Neural cell (in vitro differentiated cells): ENCODE data around the gene ATG3. TPM values are rescaled to one million over a fixed set of nuclear protein-coding genes. Genes with fewer than 3 reads are reported as not detected.

ENCODE experiments used
- H2AFZ ChIP-seq: fragments of 200-600, 300-800 bp; sonication (generic), shearing (Covaris generic); 2 replicates; pipeline ENCODE4 v1.6.0; 2014; ENCODE audit warnings: low read depth, mild to moderate bottlenecking, antibody characterized with exemption, low read length, moderate library complexity
- H3F3A ChIP-seq: fragments of 200-600 bp; shearing (Covaris generic); 2 replicates; pipeline ENCODE4 v1.6.1; 2016; ENCODE audit warnings: mild to moderate bottlenecking, moderate library complexity, mixed read lengths, antibody characterized with exemption, low read length; ENCODE audit not compliant: insufficient read depth, poor library complexity, severe bottlenecking
- H3K27ac ChIP-seq: fragments of 200-600, 300-800 bp; sonication (generic), shearing (Covaris generic); 2 replicates; pipeline ENCODE4 v1.5.1; 2014; ENCODE audit warnings: mild to moderate bottlenecking, low read length, moderate library complexity
- H3K27me3 ChIP-seq: fragments of 300-800, 200-600 bp; sonication (generic), shearing (Covaris generic); 2 replicates; pipeline ENCODE4 v1.6.0; 2014; ENCODE audit warnings: mild to moderate bottlenecking, low read depth, low read length, moderate library complexity; ENCODE audit not compliant: insufficient read depth
- H3K36me3 ChIP-seq: fragments of 300-800, 200-600 bp; sonication (generic), shearing (Covaris generic); 2 replicates; pipeline ENCODE4 v1.5.1; 2014; ENCODE audit warnings: mild to moderate bottlenecking, antibody characterized with exemption, low read length, moderate library complexity; ENCODE audit not compliant: insufficient read depth
- H3K4me2 ChIP-seq: fragments of 300-800, 200-600 bp; sonication (generic), shearing (Covaris generic); 2 replicates; pipeline ENCODE4 v1.6.0; 2014; ENCODE audit warnings: mild to moderate bottlenecking, low read length
- H3K4me3 ChIP-seq: fragments of 300-800, 200-600 bp; sonication (generic), shearing (Covaris generic); 2 replicates; pipeline ENCODE4 v1.5.1; 2014; ENCODE audit warnings: mild to moderate bottlenecking, low read length, moderate library complexity
- H3K79me2 ChIP-seq: fragments of 200-600 bp; shearing (Covaris generic); replicated peaks from 2 replicates; pipeline ENCODE4 v1.6.0; 2014; ENCODE audit warnings: mild to moderate bottlenecking, low read length, moderate library complexity; ENCODE audit not compliant: insufficient read depth
- H3K9ac ChIP-seq: fragments of 300-800, 200-600 bp; sonication (generic), shearing (Covaris generic); 2 replicates; pipeline ENCODE4 v1.6.1; 2016; ENCODE audit warnings: mild to moderate bottlenecking, low read length, mixed read lengths
- H3K9me2 ChIP-seq: fragments of 200-600 bp; shearing (Covaris generic); 2 replicates; pipeline ENCODE4 v1.6.1; 2016; ENCODE audit warnings: mild to moderate bottlenecking, low read length, mixed read lengths; ENCODE audit not compliant: insufficient read depth
- H3K9me3 ChIP-seq: fragments of 200-600, 300-800 bp; sonication (generic), shearing (Covaris generic); 2 replicates; pipeline ENCODE4 v1.6.1; 2016; ENCODE audit warnings: mild to moderate bottlenecking, mixed run types, low read length, moderate library complexity, mixed read lengths
- H4K20me1 ChIP-seq: fragments of 200-600 bp; shearing (Covaris generic); 2 replicates; pipeline ENCODE4 v1.6.1; 2016; ENCODE audit warnings: mild to moderate bottlenecking, mixed run types; ENCODE audit not compliant: insufficient read depth
- CTCF ChIP-seq: fragments of 450-650 bp; IDR thresholded peaks from 2 replicates; pipeline ENCODE4 v1.5.1; 2014; ENCODE audit warnings: antibody characterized with exemption, mild to moderate bottlenecking, moderate library complexity; ENCODE audit not compliant: poor library complexity, severe bottlenecking
- EP300 ChIP-seq: fragments of 450-650 bp; conservative IDR thresholded peaks from 2 replicates; pipeline ENCODE4 v1.6.1; 2014; ENCODE audit warnings: antibody characterized with exemption, mild to moderate bottlenecking, moderate library complexity; ENCODE audit not compliant: poor library complexity, severe bottlenecking
- EZH2 ChIP-seq: fragments of 200-600, 300-800 bp; shearing (Covaris generic), sonication (generic); IDR thresholded peaks from 2 replicates; pipeline ENCODE4 v1.6.1; 2014; ENCODE audit warnings: antibody characterized with exemption, low read length, borderline replicate concordance, mild to moderate bottlenecking; ENCODE audit not compliant: insufficient read depth, poor library complexity, severe bottlenecking
- MXI1 ChIP-seq: fragments of 450-650 bp; conservative IDR thresholded peaks from 2 replicates; pipeline ENCODE4 v1.6.1; 2014; ENCODE audit warnings: antibody characterized with exemption, mild to moderate bottlenecking; ENCODE audit not compliant: poor library complexity, severe bottlenecking
- POLR2AphosphoS5 ChIP-seq: IDR thresholded peaks from 2 replicates; pipeline ENCODE4 v1.6.1; 2012
- RAD21 ChIP-seq: fragments of 450-650 bp; conservative IDR thresholded peaks from 2 replicates; pipeline ENCODE4 v1.6.1; 2014; ENCODE audit warnings: antibody characterized with exemption, mild to moderate bottlenecking, moderate library complexity
- SMC3 ChIP-seq: fragments of 450-650 bp; conservative IDR thresholded peaks from 2 replicates; pipeline ENCODE4 v1.6.1; 2014; ENCODE audit warnings: antibody characterized with exemption, mild to moderate bottlenecking, moderate library complexity; ENCODE audit not compliant: poor library complexity
- TAF1 ChIP-seq: IDR thresholded peaks from 2 replicates; pipeline ENCODE4 v1.6.1; 2012; ENCODE audit warnings: low read depth
- polyA plus RNA-seq: library from polyadenylated mRNA; depleted of rRNA; stranded (reverse); fragments of >200 nt; gene quantifications from 2 replicates; pipeline ENCODE4 v1.2.3, GENCODE V29; 2014
- TF ChIP-seq, protein P1 (sequence below): IDR thresholded peaks from 2 replicates; pipeline ENCODE4 v1.6.1; 2012; ENCODE audit warnings: borderline replicate concordance

Gene ATG3
- polyA plus RNA-seq, 1 donor from 2014 or later: 49.3 TPM

DNA sequence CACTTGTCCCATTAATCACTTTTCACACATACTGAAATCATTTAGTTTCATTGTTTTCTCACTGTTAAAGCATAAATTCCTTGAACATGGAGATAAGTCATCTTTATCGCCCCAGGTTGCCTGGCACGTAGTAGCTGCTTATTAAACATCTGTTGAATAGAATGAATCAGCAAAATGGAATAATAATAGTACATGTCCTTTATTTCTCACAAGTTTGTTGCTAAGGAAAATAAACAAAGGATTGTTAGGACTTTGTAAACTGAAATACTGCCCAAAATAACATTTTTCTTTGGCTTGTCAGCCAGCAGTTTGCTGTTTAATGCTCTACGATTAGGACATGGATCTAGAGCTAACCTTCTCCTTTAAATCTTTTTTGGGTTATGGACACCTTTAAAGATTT lies 17.9 kb upstream of the ATG3 start:
- Histone ChIP-seq H3K4me3 (no peak overlapping the region), H2AFZ (no peak overlapping the region), H3K4me2 (no peak overlapping the region), H3K36me3 (peaks cover 10% of the 10 kb centered on the region), H3K27me3 (no peaks in the 10 kb centered on the region), H3K9ac (no peak overlapping the region), H3K27ac (no peak overlapping the region), H3F3A (no peaks in the 10 kb centered on the region), H3K9me2 (no peaks in the 10 kb centered on the region), H3K79me2 (no peaks in the 10 kb centered on the region), H3K9me3 (no peaks in the 10 kb centered on the region), H4K20me1 (no peaks in the 10 kb centered on the region)
- TF ChIP-seq EZH2 (no peak), SMC3 (no peak), MXI1 (no peak), CTCF (no peak), POLR2AphosphoS5 (no peak), TAF1 (no peak), EP300 (no peak), RAD21 (no peak)
- TF ChIP-seq, protein P1, sequence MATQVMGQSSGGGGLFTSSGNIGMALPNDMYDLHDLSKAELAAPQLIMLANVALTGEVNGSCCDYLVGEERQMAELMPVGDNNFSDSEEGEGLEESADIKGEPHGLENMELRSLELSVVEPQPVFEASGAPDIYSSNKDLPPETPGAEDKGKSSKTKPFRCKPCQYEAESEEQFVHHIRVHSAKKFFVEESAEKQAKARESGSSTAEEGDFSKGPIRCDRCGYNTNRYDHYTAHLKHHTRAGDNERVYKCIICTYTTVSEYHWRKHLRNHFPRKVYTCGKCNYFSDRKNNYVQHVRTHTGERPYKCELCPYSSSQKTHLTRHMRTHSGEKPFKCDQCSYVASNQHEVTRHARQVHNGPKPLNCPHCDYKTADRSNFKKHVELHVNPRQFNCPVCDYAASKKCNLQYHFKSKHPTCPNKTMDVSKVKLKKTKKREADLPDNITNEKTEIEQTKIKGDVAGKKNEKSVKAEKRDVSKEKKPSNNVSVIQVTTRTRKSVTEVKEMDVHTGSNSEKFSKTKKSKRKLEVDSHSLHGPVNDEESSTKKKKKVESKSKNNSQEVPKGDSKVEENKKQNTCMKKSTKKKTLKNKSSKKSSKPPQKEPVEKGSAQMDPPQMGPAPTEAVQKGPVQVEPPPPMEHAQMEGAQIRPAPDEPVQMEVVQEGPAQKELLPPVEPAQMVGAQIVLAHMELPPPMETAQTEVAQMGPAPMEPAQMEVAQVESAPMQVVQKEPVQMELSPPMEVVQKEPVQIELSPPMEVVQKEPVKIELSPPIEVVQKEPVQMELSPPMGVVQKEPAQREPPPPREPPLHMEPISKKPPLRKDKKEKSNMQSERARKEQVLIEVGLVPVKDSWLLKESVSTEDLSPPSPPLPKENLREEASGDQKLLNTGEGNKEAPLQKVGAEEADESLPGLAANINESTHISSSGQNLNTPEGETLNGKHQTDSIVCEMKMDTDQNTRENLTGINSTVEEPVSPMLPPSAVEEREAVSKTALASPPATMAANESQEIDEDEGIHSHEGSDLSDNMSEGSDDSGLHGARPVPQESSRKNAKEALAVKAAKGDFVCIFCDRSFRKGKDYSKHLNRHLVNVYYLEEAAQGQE: no peak

DNA sequence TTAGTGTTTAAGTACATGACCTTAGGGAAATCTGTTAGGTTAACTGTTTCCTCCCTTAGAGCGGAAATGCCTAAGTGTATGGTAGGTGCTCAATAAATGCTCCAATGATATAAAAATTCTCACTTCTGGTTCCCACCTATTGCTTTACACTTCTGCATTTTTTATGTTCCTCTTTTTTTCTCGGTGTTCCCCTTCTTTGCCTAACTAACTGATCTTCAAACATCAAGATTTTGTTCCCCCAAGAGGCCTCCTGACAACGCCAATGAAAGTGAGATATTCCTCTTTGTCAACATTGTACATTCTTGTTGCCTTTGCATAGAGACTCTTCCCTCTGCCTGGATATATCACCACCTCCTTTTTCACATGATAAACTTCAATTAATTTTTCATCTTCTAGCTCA lies 17.5 kb upstream of the ATG3 start:
- TF ChIP-seq POLR2AphosphoS5: no peak
- Histone ChIP-seq H3K79me2 (no peaks in the 10 kb centered on the region), H3K9me2 (no peaks in the 10 kb centered on the region), H3K4me2 (no peak overlapping the region), H3K27ac (no peak overlapping the region), H2AFZ (no peak overlapping the region), H4K20me1 (no peaks in the 10 kb centered on the region), H3F3A (no peaks in the 10 kb centered on the region), H3K9me3 (no peaks in the 10 kb centered on the region), H3K4me3 (no peak overlapping the region), H3K27me3 (no peaks in the 10 kb centered on the region), H3K36me3 (peaks cover 10% of the 10 kb centered on the region), H3K9ac (no peak overlapping the region)

DNA sequence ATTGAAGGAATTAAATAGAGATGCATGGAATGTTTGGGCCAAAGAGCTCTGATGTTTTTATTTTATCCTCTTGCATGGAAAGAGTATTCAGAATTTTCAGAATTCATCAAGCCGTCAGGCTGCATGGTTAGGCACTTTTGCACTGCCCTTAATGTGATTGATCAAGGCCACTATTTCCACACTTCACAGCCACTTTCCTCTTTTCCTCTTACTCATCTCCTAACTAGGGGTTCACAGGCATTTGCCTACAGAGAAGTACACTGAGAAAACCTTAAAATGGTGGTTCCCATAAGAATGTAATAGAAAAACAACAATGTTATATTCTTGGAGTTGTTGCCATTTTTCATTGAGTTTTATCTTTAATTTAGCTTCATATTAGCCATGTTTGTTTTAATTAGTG lies 10.9 kb upstream of the ATG3 start:
- Histone ChIP-seq H3F3A (no peaks in the 10 kb centered on the region), H3K9me3 (no peaks in the 10 kb centered on the region), H3K4me2 (no peak overlapping the region), H3K79me2 (no peaks in the 10 kb centered on the region), H4K20me1 (no peaks in the 10 kb centered on the region), H3K4me3 (no peak overlapping the region), H3K9ac (no peak overlapping the region), H3K36me3 (peaks cover 4% of the 10 kb centered on the region), H3K27me3 (no peaks in the 10 kb centered on the region), H3K9me2 (no peaks in the 10 kb centered on the region), H3K27ac (no peak overlapping the region), H2AFZ (no peak overlapping the region)
- no peak for TF ChIP-seq MXI1
- no peak for TF ChIP-seq TAF1
- no peak for TF ChIP-seq CTCF
- no peak for TF ChIP-seq RAD21
